NCI-H128 (cell line): ENCODE results near the gene ZNF235.
"Not testable (repeated sequence)": the region's sequence is repeated elsewhere in the genome, so short reads cannot be mapped to it uniquely, and the experiment has no call there.

ENCODE experiments used
- DNase-seq: peaks from one replicate; lab custom pipeline; 2025; ENCODE audit not compliant: unreplicated experiment; lab: John Stamatoyannopoulos, UW

ZNF235 gene

DNA sequence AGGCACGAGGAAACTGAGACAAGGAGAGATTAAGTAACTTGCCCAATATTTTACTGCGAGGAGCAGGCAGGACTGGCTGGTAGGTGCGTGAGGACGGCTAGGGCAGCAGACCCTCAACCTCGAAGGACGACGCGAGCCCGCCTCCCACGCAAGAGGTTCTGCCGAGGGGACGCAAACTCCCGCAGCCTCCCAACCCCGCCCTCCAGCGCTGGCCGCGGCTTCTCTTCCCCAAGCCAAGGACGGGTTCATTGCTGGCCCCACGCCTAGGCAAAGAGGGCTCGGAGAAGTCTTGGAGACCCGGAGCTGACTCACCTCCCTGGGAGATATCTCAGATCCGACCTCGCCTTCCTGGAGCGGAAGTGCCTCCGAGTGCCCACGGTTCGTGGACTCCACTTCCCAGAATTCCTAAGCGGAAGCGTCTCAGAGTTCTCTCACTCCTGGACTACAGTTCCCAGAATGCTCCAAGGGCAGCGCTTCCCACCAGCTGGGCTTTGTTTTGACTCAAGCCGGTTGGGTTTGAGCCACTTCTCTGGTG, at the start of gene ZNF235:
Gene ZNF235, minus strand, starts transcription at position 367 of the 535 bp plus-strand sequence. CDS start 1,621 bp downstream, outside the sequence.
- DNase-seq = peak; percentile 79

DNA sequence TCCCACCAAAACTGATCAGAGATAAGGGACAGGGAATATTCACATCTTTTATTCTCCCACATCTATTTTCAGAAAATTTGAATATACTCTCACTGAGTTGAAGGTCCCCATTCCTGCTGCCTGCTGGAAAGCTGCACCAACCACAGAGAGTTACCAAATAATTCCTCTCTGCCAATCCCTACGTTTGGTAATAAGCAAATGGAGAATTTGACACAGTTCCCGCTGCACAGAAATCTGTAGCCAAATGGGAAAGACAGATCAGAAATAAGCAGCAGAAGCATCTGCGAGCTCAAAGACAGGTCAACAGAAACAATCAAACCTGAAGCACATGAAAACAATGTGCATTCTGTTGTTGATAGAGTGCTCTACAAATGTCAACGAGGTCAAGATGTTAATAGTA, 41.7 kb upstream of the ZNF235 start:
- no peak for DNase-seq

DNA sequence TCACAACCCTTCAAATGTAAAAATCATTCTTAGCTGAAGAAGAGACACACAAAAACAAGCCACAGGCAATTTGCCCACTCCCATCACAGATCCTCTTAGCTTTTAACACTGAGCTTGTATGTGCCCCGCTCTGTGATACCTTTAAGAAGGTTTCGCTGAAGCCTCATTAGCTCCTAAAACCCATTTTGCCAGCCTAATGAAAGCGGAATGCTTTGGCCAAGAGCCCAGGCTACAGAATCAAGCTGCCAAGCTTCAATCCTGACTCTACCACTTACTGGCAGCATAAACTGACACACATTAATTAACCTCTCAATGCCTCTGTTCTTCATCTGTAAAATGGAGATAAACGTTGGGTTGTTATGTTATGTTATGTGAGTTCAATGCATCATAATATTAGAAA, 41.1 kb upstream of the ZNF235 start:
- no peak for DNase-seq

DNA sequence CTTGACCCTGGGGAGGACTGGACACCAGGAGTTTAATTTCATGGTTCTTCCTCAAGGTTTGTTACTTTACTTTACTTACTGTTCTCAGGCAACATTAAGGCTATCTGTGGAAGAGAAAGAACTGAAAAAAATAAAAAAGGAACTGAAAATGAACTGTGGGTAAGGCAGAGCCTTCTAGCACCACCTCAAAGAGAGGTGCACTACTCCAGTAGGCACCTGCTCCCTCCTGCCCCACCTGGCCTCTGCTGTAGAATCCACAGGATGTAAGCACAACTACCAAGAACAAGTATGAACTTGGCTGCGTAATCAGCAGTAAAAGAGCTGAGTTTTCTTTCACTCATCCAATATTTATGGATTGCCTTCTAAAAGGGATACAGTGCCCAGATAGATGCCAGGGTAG, 39.4 kb upstream of the ZNF235 start:
- no peak for DNase-seq

DNA sequence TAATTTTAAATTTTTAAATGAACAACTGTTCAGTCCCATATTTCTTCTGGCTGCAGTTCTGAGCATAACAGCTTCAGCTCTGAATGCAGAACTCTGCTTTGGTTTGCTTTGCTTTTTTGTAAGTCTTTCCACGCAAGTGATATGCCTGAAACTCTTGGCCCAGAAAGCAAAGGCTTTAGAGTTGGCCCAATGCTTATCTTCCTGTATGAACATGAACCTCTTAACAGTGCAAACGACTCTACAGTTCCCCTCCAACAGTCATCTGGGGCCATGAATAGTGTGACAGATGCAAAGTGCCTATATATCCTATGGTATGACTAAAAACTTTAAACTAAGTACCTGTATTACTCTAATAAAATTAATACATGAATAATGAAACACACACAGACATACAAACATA, 37.0 kb upstream of the ZNF235 start:
- DNase-seq = no peak

DNA sequence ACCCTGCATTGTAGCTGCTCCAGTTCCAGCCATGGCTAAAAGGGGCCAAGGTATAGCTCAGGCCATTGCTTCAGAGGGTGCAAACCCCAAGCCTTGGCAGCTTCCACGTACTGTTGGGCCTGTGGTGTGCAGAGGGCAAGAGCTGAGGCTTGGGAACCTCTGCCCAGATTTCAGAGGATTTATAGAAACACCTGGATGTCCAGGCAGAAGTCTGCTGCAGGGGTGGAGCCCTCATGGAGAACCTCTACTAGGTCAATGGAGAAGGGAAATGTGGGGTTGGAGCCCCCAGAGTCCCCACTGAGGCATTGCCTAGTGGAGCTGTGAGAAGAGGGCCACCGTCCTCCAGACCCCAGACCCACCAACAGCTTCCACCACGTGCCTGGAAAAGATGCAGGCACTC, 29.8 kb upstream of the ZNF235 start:
- DNase-seq = not testable (repeated sequence)

DNA sequence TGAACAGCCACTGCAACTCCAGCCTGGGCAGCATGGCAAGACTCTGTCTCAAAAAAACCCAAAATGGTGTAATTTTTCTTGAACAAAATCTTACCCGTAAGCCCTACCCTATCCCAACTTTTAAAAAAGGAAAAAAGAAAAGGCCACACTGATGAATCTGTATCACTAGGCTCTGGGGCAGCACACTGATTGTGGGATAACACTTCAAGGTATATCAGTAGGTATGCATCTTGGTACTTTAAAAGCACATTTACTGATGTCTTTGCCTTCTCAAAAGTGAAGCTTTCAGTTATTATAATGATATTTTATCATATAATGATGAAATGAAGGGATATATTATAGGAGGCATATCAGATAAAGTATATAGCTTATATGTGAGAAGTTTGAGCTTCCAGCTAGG, 27.3 kb upstream of the ZNF235 start:
- DNase-seq = no peak

DNA sequence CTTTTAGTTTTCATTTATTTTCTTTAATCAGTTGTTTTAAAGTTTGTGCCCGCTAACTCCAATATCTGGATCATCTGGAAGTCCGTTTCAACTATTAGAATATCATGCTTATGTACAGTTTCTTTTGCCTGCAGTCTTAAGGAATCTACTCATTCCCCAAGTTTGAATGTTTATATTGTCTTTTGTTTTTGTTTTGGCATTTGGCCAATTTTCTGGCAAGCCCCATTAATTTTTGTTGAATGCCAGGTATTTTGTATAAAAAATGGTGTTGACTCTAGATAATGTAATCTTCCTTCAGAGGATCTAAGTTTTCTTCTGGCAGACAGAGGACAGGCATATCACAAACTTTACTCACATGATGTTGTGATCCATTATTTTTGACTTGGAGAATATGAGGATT, 11.1 kb upstream of the ZNF235 start:
- no peak for DNase-seq

DNA sequence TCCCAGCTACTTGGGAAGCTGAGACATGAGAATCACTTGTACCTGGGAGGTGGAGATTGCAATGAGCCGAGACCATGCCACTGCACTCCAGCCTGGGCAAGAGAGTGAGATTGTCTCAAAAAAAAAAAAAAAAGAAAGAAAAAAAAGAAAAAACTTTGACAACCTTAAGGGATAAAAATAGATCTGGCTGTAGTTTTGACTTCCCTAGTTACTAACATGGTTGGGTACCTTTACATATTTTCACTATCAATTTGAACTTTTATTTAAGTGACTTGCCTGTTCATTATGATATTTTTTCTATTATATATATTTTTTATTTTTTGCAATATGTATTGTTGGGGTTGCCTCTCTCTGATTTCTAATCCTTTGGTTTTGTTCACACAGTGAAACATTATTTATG, 8.4 kb upstream of the ZNF235 start:
- no peak for DNase-seq

DNA sequence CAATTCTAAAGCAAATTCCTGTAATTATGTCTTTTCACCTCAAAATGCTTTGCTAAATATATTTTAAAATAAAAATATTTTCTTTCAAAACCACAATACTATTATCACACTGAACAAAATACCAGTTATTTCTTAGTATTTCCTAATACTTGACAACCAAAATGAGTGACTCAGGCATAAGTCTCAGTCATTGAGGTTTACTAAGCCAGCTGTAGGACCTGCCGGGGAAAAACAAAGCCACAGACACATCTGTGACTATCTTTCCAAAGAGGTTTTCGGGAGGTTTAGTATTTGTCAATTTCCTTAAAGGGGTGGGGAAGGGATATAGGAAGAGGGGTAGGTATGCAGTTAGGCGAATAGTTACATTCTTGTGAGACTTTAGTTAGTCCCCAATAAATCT, 3.2 kb upstream of the ZNF235 start:
- no peak for DNase-seq

DNA sequence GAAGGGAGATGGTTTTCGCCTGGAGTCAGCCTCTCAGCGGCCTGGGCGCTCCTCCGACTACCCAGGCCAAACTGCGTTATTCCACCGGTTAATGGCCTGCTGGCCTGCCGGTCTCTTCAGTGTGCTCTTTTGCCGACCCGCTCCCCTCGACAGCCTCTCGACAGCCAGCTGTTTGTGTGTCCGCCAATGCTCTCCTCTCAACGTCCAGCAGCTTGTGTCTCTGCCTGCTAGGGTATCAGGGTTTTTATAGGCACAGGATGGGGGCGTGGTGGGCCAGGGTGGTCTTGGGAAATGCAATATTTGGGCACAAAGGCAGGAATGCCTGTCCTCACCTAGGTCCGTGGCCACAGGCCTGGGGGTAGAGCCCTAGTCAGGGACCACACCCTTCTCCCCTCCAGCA, 1.5 kb upstream of the ZNF235 start:
- DNase-seq = no peak

DNA sequence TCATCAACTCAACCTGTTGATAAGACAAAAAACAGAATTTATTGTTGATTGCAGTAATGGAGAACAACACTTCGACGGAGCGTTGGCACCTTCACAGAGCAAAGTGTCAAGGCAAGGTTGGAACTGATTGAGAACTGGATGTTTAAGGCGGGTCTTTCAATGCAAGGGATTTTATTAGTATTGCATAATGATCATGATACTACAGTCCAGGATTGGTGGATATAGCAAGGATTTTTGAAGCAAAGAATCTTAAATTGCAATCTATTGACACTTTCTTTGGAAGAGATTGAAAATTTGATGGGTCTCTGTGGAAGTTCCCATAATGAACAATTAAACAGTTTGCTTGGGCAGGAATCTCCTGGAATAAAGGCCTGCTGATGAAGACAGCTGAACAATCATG, 632 bp upstream of the ZNF235 start:
- no peak for DNase-seq

DNA sequence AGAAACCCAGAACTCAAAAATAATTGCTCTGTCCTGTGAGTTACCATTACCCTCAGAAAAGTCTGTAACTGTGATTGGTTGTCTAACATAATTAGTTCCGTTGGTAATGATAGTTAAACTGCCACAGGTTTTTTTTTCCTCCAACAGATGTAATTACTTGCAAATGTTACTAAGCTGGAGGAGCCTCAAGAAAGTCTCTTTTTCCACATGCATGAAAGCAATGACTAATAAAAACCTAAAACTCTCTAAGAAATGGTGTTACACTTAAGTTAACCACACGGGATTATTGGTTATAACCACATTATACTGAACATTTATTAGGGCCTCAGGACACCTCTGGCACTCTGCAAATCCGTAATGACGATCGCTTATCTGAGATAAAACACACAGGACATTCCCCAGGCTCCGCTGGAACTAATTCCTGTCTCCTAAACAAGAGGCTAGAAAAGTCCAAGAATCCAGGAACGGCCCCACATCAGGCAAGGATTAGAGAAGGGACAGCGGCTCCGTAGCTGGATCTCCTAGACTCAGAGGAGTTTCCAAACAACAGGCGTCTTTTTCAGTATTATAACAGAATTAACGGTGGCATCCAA, 753 bp downstream of the ZNF235 start:
- no peak for DNase-seq

DNA sequence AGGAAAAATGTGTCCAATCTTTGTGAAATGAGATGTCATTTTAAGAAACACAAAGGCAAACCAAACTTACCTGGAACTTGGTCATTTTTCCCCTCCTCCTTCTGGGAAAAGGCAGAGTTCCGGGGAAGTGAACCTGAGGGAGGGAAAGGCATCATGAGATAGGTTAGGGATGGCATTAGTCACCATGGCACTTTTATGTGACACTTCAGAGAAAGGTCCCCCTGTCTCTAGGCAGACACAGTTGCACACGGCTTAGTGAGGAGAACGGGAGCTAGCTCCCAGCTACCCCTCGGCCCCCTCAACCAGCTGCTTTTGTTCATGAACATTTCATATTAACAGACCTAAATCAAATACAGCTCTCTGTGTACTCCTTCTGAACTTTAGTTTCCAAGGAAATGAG, 1.5 kb downstream of the ZNF235 start:
- no peak for DNase-seq

DNA sequence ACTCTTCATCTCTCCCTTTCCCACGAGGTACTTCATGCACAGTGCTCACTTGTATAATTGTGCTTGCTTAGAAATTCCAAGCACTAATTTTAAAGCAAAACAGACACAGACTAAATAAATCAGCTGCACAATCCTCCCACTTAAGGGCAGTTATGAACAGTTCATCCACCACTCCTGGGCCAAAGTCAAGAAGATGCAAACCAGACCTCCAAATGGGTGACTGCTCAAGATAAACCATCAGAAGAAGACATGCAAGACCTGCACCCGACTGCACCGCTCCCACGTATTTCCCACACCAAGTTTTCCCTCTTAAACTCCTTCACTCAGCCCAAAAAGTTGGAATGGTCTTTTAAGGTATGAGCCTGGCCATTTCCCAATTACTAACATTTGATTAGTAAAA, 19.9 kb downstream of the ZNF235 start:
- DNase-seq = no peak

DNA sequence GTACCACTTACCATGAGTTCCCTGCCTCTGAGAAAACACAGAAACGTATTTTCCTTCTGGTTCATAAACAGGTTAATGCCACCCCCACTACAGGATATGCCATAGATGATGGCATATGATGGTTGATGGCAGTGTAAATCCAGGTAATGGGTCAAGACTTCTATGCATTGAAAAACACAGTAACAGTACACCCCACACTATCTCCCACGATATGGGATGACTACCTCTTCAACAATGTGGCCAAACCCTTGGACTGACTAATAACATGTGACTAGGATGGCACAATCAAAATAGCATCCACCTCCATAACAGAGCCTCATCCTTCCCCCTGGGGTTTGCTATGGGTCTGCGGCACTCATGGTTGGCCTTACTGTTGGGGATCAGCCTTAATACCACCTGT, 22.0 kb downstream of the ZNF235 start:
- DNase-seq = no peak

DNA sequence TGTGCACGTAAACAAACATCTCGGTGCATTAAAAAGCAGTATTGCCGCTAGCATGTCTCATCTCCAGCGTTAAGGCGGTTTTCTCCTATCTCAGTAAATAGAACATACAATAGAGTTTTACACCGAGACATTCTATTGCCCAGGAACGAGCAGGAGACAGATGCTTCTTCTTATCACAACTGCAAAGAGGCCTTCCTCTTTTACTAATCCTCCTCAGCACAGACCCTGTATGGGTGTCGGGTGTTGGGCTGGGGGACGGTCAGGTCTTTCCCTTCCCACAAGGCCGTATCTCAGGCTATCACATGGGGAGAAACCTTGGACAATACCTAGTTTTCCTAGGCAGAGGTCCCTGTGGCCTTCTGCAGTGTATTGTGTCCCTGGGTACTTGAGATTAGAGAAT, 23.9 kb downstream of the ZNF235 start:
- no peak for DNase-seq

DNA sequence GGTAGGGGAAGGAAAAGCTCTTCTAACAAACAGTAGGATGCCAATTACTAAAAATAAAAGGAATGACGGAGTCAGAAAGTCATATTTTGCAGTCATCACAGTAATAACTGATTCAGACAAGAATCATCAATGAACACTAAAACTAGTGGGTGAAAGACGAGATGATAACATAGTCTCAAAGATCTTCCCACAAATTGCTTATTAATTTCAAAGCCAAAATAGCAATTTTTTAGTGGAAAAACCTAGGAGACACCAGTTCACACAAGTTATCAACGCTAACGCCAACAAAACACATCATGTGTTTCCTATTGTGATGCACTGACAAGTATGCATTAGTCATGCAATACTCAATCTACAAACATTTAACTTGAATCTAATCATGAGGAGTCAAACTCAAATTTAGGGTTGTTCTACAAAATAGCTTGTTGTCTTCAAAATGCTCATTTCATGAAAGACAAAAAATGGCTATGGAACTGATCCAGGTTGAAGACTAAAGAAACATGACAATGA, 26.6 kb downstream of the ZNF235 start:
- no peak for DNase-seq

DNA sequence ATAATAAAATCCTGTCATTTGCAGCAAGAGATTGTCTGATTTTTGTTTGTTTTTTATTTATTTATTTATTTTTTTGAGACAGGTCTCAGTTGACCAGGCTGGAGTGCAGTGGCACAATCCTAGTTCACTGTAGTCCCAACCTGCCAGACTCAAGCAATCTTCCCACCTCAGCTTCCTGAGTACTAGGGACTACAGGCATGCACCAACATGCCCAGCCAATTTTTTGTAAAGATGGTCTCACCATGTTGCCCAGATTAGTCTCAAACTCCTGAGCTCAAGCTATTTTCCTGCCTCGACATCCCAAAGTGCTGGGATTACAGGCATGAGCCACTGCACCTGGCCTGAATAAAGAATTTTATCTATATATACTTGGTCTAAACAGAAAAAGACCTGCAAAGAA, 27.5 kb downstream of the ZNF235 start:
- DNase-seq = no peak

DNA sequence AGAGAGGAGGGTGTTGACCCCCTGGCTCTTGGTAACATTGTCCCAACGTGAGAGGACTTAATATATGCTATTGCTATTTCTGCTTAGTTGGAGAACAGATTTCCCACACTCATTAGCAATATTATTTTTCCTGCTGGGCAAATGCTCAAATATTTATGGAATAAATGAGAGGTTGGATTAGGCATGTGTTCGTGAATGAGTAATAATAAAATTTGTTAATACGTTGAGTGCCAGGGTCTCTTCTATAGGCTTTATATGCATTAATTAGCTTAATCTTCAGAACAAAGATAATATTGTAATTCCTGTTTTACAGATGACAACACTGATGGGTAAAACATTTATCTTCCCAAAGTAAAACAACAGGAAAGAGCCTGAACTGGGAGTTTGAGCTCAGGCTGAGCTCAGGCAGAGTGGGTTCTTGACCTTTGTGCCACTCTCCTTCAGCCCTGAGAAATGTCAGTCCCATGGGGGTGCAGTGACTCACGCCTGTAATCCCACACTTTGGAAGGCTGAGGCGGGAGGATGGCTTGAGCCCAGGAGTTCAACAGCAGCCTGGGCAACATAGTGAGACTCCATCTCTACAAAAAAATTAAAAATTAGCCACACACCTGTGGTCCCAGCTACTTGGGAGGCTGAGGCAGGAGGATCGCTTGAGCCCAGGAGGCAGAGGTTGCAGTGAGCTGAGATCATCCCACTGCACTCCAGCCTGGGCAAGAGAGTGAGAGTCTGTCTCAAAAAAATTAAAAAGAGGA, 44.0 kb downstream of the ZNF235 start:
- no peak for DNase-seq

DNA sequence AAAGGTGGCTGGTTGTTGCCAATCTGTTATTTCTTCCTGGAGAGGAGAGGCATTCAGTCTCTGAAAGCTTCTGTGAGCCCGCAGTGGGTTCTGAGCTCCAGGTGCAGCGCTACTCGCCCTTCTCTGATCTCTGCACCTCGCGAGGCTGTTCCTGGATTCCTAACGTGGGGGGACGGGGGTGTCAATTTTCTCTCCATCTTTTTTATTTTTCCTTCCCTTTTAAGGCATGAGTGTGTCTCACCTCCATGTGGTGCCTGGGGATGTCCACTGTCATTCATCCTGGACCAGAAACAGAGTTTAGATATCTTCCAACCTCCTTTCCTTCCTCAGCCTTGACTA, 44.5 kb downstream of the ZNF235 start:
- no peak for DNase-seq

DNA sequence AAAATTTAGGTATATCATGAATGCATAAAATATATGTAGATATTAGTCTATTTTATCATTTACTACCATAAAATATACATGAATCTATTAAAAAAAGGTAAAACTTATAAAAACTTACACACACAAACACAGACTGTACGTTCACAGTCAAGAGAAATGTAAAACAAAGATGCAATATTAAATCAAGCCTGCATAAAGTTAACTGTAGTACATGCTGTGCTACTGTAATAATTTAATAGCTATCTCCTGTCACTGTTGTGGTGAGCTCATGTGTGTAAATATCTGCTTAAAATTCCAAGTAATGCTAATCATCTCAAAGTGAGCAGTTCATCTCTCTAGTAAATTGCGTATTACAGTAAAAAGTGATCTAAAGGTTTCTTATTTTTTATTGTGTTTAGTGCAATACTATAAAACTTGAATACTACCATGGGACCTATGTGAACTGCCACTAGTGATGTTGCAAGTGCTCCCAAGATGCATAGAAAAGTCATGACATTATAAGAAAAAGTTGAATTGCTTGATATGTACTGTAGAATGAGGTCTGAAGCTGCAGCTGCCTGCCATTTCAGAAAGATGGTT, 45.9 kb downstream of the ZNF235 start:
- DNase-seq = no peak
